ENCODE results near the gene TEX47.
A peak's percentile ranks its signal among the peaks of the same experiment; 100 is the strongest.

TEX47 gene

GRCh38 chr7:88771417-88771816 is 24.1 kb downstream of the TEX47 start:
- no peak overlapping the region for H3K27ac ChIP-seq
- TF ChIP-seq ZFX (IDR thresholded peaks at IDR 0.05) = no peak
- TF ChIP-seq, protein P1, sequence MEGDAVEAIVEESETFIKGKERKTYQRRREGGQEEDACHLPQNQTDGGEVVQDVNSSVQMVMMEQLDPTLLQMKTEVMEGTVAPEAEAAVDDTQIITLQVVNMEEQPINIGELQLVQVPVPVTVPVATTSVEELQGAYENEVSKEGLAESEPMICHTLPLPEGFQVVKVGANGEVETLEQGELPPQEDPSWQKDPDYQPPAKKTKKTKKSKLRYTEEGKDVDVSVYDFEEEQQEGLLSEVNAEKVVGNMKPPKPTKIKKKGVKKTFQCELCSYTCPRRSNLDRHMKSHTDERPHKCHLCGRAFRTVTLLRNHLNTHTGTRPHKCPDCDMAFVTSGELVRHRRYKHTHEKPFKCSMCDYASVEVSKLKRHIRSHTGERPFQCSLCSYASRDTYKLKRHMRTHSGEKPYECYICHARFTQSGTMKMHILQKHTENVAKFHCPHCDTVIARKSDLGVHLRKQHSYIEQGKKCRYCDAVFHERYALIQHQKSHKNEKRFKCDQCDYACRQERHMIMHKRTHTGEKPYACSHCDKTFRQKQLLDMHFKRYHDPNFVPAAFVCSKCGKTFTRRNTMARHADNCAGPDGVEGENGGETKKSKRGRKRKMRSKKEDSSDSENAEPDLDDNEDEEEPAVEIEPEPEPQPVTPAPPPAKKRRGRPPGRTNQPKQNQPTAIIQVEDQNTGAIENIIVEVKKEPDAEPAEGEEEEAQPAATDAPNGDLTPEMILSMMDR (conservative IDR thresholded peaks at IDR 0.05) = no peak

DNA sequence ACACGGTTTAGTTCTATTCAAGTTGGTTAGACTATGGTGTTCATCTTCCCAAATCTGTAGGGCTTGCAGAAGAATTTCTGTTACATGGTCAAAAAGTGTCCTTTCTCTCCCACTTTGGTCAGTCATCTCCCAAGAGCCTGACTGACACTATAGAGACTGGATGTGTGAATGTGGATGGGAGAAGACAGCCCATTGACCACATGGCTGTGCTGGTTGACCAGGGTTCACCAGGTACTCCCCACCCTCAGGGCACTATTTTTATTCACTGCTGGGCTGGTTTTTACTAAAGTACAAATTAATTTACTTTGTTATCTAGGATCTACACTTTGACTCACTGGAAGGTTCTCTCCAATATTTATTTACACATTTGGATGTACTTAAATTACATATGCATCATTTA is 33.8 kb downstream of the TEX47 start:
- TF ChIP-seq, protein P1 (conservative IDR thresholded peaks at IDR 0.05) = no peak
- TF ChIP-seq ZFX (IDR thresholded peaks at IDR 0.05) = no peak
- no peak overlapping the region for H3K27ac ChIP-seq

DNA sequence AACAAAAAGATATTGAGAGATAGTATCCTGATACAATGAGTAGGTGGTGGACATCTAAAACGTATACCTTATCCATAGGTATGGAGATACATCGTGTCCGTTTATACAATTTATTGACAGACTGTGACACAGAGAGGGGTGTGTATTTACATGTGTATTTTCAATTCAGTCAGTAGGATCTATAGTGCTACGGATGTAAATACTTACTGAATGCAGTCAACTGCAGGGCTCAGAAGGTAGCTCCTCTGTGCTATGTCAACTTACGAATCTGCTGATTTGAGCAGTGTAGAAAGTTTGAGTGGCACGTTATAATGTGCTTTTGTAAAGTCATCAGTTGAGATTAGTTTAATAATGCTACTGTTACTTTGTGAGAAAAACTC is 35.4 kb downstream of the TEX47 start:
- TF ChIP-seq, protein P1 (conservative IDR thresholded peaks at IDR 0.05) = no peak
- no peak for TF ChIP-seq ZFX (IDR thresholded peaks at IDR 0.05)

GRCh38 chr7:88759230-88760135 is 36.1 kb downstream of the TEX47 start, which contains the start of gene ZNF804B:
ZNF804B (plus strand) TSS chr7:88759700; CDS start chr7:88759977, 277 bp downstream.
- H3K27ac ChIP-seq = no peak within 1 kb of the TSS
- TF ChIP-seq ZFX (IDR thresholded peaks at IDR 0.05) = no peak
- TF ChIP-seq, protein P1 (conservative IDR thresholded peaks at IDR 0.05) = peak; percentile 0; the same call in 1 of the 2 replicates

More for the DNA sequence above, 35.4 kb downstream of the TEX47 start:
- H3K27ac ChIP-seq = no peak overlapping the region

- TF ChIP-seq, protein P1 (conservative IDR thresholded peaks at IDR 0.05) = 0 out of 2 replicates have a peak, but pooled peaks have one; percentile 6
- no peak for TF ChIP-seq ZFX (IDR thresholded peaks at IDR 0.05)
These were observed 36.9 kb downstream of the TEX47 start for GRCh38 chr7:88758381-88759229.

GRCh38 chr7:88757371-88757770 is 38.2 kb downstream of the TEX47 start:
- no peak overlapping the region for H3K27ac ChIP-seq
- TF ChIP-seq ZFX (IDR thresholded peaks at IDR 0.05) = no peak
- TF ChIP-seq, protein P1 (conservative IDR thresholded peaks at IDR 0.05) = no peak

More at GRCh38 chr7:88758381-88759229, 36.9 kb downstream of the TEX47 start:
- no peak overlapping the region for H3K27ac ChIP-seq
